Activated CD8-positive, alpha-beta memory T cell treated with anti-CD3 and anti-CD28 coated beads, Interleukin-2, amount 50 U/mL, for 1 hour (primary cell): ENCODE data around the gene CHKA.

Experiments used
- DNase-seq: peaks from one replicate; pipeline ENCODE4 v3.0.0-alpha.2; 2020; ENCODE audit errors: extremely low read depth

Gene CHKA

DNA sequence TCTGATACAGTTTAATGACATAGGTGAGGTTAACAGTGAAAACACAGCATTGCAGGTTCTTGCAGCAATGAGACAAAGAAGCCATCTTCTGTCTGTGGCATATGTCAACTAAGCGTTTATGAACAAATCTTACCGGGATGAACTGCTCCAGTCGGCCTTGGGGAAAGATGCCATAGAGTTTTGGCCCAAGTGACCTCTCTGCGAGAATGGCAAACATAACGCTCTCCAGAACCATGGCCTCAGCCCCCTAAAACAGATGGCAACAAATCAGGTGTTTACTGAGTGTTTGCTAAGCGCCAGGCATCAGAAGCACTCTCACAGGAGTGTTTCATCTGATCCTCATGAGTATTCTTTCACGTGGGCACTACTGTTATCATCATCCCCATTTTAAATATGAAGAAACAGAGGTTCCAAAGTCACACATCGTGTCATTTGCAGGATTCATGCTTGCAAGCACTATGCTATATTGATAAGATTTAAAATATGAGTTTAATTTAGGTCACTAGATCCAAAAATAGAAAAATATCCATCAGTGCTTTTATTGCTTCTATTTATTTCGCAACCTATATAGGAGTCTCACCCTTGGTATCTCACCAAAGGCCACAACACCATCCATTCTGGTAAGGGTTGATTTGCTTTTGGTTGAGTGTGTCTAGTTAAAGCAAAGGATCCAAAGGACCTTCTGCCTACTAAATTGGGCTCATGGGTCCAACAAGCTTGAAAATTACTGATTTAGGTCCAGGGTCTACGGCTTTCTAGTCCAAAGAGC is 46.4 kb downstream of the CHKA start:
- no peak for DNase-seq

DNA sequence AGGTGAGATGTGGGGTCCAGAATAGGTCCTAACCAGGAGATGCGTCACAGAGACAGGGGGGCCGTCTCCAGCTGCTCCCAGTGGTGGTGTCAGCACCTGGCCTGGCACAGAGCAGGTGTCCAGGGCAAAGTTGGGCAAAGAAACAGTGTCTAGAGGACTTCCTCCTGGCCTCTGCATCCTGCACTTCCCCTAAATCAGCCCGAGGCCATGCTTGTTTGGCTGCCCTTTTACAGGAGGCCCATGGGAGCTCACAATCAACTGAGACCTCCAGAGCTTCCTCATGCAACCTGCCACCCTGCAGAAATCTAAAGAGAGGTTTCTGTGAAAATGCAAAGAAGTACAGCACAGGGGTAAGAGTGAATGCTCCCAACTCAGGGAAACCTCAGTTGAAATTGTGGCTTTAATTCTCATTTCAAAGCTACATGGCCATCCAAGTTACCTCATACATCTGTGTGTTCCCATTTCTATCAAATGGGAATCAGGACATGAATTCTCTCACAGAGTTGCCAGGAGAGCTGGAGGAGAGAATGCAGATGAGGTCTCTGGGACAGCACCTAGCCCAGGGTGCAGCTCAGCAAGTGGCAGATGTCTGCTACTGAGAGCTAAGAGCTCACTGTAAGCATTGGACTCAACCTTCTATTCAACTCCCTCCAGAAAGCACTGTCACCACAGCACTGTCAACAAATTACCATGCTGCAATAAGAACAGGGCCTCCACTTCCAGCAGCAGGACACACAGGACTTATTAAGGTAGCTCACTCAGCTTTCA is 49.7 kb downstream of the CHKA start:
- DNase-seq = no peak

DNA sequence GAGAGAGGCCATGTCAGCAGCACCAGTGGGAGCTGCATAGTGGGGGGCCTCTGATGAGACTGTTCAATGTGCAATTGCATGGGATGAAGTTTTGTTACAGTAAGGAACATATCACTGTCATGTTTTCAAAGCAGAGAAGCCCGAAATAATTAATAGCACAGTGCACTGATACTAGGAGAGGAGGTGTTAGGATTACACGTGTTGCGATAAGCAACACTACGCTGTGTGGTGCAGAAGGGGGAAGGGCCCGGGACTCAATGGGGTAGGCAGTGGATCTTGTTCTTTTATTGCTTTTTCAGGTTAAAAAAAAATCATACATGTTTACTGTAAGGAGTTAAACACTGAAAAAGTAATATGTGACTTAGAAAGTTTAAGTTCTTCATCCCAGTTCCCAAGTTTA is 53.2 kb downstream of the CHKA start:
- DNase-seq = no peak

DNA sequence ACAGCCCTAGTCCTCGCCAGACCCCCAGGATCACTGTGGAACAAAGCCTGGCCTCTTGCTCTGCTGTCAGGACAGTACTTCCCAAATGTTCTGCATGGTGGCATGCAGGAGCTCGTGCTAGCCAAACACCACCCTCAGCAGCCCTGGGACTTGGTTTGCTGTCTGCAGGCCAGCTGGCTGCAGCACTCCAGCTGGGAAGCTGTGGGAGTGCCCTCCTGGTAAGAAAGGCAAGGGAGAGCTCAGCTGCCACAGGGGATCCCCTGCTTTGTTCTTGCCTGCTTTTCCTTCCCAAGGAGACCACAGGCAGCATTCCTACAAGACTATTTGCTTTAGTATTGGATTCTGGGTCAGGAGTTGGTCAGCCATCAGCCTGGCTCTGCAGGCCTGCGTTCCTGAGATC is 54.4 kb downstream of the CHKA start:
- no peak for DNase-seq

DNA sequence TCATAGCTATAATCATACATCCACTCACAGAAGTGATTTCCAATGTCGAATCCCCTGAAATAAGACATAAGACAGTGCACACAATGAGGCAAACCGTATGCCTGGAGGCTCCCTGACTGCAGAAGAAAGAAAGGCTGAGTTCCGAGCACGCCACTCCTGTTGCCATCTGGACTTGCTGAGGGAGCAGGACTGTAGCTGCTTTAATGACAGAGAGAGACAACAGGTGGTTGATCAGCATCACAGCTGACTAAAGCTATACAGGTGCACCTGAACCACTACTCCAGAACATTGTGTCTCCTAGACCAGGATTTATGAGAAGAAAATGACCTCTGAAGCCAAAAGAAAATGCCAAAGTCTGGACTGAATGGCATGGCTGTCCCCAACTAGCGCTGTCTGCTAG is 55.3 kb downstream of the CHKA start:
- no peak for DNase-seq

DNA sequence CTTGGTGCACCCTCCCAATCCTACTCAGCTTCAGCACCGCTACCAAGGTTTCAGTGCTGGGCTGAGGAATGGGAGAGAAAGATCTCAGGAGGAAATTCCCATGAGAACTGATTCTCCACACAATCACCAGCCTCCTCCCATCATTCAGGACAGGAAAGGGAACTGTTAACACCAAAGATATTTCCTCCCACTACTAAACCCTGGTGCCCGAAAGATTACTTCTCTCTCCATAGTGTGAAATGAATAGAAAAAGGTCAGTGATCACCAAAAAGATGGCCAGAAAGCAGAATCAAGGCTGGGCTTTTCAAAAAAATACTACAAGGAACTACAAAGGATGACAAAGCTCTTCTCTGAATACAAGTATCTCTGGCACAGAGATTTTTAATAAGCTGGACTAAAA is 56.3 kb downstream of the CHKA start:
- DNase-seq = no peak

DNA sequence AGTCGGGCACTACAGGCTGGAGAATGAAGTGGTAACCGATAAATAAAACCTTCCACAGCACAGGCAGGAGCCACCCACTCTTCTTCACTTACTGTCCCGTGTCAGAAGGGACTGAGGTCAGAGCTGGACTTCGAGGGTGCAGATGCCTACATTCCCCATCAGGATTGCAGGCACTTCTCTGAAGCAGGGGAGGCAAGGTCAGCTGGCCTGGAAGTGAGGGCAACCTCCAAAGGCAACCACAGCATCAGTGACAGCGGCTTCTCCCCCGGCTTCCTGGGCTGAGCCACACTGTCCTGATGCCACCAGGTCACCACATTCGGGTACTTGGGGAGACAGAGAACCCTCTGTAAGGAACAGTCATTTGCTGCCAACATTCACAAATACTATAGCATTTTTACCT is 59.7 kb downstream of the CHKA start:
- no peak for DNase-seq

DNA sequence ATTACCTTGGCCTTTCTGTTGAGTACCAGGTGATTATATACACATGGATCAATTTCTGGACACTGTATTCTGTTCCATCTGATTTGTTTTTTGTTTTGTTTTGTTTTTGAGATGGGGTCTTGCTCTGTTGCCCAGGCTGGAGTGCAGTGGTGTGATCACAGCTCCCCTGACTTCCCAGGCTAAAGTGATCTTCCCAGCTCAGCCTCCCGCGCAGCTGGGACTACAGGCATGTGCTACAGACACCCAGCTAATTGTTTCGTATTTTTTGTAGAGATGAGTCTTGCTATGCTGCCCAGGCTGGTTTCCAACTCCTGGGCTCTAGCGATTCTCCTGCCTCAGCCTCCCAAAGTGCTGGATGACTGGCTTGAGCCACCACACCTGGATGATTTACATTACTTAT is 63.4 kb downstream of the CHKA start:
- no peak for DNase-seq

DNA sequence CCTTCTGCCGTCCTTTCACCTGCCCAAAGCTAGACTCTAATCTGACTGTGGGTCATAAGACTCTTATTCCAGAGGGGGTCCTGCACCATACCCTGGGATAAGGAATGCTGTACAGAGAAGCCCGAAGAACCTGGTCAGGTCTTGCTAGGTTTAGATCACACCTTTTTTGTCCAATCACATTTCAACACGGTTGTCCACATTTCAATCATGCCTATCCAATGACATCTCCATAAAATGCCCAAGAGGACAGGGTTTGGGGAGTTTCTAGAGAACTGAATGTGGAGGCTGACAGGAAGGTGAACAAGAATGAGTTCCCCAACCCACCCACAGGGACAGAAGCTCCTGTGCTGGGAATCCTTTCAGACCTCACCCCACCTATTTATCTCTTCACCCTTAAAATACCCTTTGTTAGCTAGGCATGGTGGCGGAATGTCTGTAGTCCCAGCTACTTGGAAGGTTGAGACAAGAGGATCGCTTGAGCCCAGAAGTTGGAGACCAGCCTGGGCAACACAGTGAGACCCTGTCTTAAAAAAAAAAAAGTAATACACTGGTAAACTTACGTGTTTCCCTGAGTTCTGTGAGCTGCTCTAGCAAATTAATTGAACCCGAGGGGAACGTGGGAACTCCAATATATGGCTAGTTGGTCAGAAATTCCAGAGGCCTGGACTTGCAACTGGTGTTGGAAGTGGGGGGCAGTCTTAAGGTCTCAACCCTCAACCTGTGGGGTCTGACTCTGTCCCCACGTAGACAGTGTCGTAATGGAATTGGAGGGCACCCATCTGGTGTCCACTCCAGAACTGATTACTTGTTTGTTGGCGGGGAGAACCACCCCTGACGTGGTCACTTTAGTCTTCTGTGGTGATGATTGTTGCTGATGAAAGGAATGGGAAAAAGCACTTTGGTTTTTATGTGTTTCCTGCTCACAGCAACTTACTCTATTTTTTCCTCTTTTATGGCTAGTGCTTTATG is 64.6 kb downstream of the CHKA start:
- DNase-seq = no peak

DNA sequence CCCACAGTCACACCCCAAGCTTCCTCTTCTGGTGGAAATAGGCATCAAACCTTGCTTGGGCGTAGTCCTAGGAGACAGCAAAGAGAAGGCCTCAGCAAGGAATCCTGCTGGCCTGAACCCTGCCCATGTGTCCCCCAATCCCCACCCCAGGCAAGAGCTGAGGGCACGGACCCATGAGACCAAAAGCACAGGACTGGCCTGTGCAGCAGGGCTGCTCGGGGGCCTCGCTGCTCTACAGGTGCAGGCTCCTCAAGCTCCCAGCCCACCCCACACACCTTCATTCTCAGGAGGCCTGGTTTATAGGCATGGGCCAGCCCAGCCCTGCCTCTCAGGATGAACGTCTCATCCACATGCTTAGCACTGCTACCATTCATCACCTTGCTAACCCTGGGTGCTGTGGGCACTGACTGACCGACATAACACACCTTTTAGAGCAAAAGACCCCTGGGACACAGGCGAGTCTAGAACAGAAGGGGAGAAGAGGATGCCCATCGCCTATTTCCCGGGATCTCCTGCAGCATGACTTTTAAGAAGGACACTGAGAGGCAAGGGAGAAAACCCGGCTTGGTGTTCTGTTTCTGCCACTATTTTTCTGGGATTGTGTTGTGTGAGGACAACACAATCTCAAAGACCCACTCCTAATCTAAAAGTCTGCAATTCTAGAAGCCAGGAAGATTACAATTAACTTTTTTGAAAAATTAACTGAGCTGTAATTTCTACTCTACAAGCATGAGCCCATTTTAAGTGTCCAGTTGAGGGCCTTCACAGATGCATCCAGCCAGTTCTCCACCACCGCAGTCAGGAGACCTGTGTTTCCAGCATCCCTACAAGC is 67.0 kb downstream of the CHKA start:
- DNase-seq = no peak

DNA sequence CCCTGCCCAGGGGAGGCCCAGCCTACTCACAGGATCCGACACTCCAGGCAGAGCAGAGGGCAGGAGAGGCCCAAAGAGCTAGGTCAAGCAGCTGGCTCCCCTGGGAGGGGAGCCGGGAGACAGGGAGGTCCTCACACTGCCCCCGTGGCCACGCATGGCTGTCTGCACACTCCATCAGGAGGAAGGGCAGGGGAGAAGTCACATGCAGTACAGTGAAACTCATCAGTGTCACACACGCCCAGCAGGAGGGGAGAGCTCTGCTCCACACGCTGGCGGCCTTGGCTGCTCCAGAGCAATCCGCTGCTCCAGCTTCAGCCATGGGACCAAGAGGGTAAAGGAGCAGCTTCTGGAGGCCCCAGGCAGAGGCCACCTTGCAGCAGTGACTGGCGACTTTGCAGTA is 68.1 kb downstream of the CHKA start:
- no peak for DNase-seq

DNA sequence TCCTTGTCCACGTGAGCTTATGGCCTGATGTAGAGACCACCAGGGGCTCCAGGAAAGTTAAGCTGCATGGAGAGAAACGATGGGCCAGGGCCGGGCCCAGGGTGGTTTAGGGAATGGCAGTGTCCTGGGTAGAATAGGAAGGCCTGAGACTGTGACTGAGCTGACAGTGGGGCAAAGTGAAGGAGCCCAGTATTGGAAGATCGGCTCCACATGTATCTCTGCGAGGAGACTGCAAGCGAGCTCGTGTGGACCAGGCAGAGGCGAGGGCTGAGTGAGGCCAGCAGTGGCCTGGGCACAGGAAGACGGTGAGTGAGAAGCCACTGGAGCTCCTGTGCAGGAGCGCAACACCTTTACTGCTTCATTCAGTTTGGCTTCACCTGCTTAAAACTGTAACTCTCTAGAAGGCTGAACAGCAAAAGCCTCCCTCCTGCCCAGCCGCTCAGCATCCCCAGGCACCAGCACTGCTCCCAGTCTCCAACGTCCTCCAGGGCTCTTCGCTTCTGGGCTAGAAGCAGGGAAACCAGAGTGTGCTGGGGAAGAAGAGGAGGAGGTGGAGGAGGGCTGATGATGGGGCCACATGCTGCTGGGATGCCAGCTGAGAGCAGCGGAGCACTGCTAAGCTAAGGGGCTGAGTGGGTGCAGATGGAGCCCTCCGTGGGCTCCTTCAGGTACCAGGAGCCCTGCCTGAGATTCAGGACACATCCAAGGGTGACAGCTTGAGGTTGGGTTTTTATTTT is 68.9 kb downstream of the CHKA start:
- DNase-seq = no peak

DNA sequence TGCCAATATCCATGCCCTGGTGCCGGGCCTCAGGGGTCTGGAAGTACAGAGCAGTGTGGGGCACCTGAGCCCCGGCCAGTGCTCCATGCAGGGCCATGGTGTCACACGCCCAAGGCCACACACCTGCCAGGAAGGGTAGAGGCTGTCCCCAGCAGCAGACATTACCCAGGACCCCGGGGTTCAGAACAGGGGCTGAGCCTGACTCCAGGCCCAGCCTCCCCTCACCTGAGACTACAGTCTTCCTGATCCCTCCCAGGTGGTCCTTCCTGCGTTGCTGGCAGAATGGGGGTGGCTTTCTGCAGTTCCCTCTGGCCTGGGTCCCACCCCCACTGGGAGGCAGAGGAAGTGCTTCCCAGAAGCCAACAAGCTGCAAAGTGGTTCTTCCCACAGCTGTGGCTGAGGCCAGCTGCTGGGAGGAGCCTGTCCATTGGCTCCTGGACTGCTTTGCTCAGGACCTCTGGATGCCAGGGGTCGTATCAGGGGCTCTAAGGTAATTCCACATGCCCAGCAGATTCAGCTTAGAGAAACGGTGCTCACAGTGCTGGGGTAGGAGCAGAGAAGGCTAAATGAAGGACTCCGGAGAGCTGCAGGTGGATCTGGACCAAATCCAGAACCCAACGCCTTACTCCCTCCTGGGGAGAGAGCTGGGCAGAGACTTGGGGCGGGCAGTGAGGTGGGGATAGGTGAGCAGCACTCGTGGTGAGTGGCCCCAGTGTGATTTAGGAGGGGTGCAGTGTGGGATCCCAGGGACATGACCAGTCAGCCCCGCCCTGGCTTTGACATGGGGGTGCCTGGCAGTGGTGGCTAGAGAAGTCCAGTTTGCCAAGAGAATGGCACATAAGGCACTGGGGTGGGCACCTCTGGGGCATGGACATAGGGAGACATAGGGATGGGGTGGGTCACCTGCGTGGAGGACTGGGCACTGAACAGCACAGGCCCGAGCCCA is 69.7 kb downstream of the CHKA start:
- no peak for DNase-seq

DNA sequence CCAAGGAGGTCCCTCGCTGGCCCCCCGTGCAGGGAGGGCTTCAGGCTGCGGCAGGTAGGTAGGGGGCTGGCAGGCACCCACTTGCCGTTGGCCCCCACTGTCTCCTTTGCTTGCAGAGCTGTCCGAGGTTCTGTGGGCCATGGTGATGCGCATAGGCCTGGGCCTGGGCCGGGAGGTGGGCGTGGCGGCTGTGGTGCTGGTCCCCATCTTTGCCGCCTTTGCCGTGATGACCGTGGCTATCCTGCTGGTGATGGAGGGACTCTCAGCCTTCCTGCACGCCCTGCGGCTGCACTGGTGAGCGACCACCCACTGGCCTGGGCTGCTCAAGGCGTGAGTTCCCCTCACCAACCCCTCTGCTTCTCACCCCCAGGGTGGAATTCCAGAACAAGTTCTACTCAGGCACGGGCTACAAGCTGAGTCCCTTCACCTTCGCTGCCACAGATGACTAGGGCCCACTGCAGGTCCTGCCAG is 70.8 kb downstream of the CHKA start:
- DNase-seq = no peak

DNA sequence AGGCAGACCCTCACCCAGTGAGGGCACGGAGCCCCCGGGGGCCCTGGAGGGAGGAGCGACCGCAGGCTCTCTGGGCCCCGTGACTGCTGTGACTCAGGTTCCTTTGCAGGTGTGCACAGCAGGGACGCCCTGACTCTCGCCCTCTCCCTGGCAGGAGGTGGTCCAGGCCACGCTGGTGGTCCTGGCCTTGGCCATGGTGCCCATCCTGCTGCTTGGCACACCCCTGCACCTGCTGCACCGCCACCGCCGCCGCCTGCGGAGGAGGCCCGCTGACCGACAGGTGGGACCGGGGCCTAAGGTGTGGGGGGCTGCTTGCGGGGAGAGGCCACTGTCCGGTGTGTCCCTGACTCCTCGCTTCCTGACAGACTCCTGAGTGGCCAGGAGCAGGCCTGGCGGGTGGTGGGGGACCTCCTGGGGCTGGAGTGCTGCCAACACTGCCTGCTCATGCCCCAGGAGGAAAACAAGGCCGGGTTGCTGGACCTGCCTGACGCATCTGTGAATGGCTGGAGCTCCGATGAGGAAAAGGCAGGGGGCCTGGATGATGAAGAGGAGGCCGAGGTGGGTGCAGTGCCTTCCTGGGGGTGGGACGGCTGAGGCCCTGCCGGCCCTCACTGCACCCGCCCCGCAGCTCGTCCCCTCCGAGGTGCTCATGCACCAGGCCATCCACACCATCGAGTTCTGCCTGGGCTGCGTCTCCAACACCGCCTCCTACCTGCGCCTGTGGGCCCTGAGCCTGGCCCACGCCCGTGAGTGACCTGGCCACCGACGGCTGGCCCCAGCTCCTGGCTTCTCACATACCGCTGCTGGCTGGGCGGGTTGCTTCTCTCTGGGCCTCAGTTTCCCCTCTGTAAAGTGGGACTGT is 71.4 kb downstream of the CHKA start:
- DNase-seq = no peak

DNA sequence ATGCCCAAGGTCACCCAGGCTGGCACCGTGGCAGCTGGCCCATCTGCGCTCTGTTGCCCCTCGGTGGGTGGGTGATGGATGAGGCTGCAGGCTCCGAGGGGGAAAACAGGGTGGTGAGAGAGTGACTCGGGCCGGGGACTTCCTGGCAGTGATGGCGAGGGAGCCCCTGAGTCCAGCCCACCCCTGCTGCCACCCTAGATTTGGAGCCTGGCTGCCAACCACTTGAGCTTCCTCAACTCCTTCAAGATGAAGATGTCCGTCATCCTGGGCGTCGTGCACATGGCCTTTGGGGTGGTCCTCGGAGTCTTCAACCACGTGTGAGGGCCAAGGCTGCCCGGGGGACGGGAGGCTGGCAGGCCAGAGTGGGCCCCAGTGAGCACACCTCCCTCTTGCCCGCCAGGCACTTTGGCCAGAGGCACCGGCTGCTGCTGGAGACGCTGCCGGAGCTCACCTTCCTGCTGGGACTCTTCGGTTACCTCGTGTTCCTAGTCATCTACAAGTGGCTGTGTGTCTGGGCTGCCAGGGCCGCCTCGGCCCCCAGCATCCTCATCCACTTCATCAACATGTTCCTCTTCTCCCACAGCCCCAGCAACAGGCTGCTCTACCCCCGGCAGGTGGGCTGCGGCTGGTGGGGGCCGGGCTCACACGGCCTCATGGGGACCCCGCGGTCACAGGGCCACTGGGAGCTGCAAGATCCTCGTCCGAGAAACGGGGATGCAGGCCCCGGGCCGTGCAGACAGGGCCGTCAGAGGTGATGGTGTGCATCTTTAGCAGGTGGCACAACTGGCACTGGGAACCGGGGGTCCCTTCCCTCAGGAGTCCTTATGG is 72.3 kb downstream of the CHKA start:
- no peak for DNase-seq

DNA sequence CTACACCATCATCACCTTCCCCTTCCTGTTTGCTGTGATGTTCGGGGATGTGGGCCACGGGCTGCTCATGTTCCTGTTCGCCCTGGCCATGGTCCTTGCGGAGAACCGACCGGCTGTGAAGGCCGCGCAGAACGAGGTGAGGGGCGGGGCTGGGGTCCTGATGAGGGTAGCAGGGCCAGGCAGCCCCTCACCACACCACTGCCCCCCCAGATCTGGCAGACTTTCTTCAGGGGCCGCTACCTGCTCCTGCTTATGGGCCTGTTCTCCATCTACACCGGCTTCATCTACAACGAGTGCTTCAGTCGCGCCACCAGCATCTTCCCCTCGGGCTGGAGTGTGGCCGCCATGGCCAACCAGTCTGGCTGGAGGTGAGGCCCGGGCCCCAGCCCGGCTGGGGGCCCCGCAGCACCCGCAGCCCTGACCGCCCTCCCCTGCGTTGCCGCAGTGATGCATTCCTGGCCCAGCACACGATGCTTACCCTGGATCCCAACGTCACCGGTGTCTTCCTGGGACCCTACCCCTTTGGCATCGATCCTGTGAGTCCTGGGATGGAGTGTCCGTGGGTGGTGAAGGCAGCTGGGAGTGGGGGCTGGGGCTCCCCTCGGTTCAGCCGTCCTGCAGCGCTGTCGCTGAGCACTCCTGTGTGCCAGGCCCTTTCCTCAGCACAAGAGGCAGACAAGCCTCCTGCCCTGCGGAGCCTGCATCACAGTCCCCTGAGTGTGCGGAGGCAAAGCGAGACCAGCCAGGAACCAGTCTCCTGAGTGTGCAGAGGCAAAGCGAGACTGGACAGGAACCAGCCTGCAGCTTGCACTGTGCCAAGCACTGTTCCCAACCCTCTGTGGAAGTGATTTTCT is 73.5 kb downstream of the CHKA start:
- no peak for DNase-seq
